NOMO-1 treated with DMSO at 0.1 percent for 48 hours (cell line): ENCODE data around the gene HNRNPD.
"Not testable (repeated sequence)": the region's sequence is repeated elsewhere in the genome, so short reads cannot be mapped to it uniquely, and the experiment has no call there.

Source experiments
- DNase-seq: peaks from one replicate; lab custom pipeline; 2025; ENCODE audit not compliant: unreplicated experiment; lab: John Stamatoyannopoulos, UW

Gene HNRNPD

GRCh38 chr4:82373816-82374625 lies at the start of gene HNRNPD:
HNRNPD (minus strand) TSS chr4:82373991; CDS start chr4:82373678, 313 bp downstream.
- DNase-seq: peak; percentile 100

GRCh38 chr4:82422616-82423015 lies 48.8 kb upstream of the HNRNPD start:
- DNase-seq: no peak

GRCh38 chr4:82421796-82422560 lies 48.2 kb upstream of the HNRNPD start:
- DNase-seq: no peak

DNA sequence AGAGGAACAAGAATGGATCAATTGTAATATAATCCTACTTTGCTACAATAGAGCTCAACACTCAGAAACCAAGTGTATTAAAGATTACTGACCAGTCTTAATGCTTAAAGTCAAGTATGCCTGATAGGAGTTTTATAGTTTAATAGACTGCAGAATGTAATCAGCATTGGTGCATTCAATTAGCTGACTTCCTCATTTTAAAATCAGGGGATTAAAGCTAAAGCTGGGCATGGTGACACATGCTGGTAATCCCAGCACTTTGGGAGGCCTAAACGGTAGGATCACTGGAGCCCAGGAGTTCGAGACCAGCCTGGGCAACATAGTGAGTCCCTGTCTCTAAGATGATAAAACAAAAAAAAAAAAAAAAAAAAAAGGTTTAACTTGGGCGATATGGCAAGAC lies 45.7 kb upstream of the HNRNPD start:
- DNase-seq: peak; percentile 33

DNA sequence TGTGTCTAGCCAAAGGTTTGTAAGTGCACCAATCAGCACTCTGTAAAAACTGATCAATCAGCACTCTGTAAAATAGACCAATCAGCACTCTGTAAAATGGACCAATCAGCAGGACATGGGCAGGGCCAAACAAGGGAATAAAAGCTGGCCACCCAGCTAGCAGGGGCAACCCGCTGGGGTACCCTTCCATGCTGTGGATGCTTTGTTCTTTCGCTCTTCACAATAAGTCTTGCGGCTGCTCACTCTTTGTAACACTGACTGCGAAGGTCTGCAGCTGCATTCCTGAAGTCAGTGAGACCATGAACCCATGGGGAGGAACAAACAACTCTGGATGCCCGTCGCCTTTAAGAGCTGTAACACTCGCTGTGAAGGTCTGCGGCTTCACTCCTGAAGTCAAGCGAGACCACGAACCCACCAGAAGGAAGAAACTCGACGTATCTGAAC lies 42.2 kb upstream of the HNRNPD start:
- DNase-seq: no peak

GRCh38 chr4:82415061-82415460 lies 41.3 kb upstream of the HNRNPD start:
- DNase-seq: not testable (repeated sequence)

- DNase-seq: no peak
These were observed 29.9 kb upstream of the HNRNPD start for GRCh38 chr4:82403725-82404124.

GRCh38 chr4:82402196-82402775 lies 28.5 kb upstream of the HNRNPD start:
- DNase-seq: no peak

- DNase-seq: no peak
These were observed 27.8 kb upstream of the HNRNPD start for GRCh38 chr4:82401600-82401999.

DNA sequence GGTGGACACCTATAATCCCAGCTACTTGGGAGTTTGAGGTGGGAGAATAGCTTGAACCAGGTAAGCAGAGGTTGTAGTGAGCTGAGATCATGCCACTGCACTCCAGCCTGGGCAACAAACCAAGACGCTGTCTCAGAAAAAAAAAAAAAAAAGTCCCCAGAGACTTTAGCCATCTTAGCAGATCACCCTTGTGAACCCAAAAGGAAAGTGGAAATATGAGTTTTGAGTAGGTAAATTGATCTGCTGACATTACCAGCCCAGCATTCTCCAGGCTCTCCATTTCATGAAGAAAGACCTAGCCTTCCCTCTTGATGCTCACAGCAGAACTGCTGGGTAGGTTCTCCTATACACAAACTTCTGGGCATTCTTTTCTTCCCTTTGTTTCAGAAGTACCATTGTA lies 24.5 kb upstream of the HNRNPD start:
- no peak for DNase-seq

DNA sequence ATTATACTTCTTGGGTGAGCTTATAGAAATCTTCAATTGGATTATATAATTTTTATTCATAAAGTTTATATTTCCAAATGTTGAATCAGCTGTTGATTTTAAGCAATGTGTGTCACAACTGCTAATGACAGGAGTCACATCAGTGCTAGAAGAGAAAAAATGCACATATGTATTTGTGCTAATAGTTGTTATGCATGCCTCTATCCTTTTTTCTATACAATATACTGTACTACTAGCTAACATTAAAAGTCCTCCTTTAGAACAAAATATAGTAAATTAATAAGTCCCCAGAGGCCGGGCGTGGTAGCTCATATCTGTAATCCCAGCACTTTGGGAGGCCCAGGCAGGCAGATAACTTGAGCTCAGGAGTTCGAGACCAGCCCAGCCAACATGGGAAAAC lies 23.7 kb upstream of the HNRNPD start:
- no peak for DNase-seq

GRCh38 chr4:82394896-82395295 lies 21.1 kb upstream of the HNRNPD start:
- DNase-seq: no peak

GRCh38 chr4:82390061-82390460 lies 16.3 kb upstream of the HNRNPD start:
- DNase-seq: not testable (repeated sequence)

GRCh38 chr4:82388405-82388804 lies 14.6 kb upstream of the HNRNPD start:
- no peak for DNase-seq

- DNase-seq: not testable (repeated sequence)
These were observed 12.5 kb upstream of the HNRNPD start for GRCh38 chr4:82386312-82386711.

- no peak for DNase-seq
These were observed 9.0 kb upstream of the HNRNPD start for GRCh38 chr4:82382751-82383150.

GRCh38 chr4:82381661-82382296 lies 8.0 kb upstream of the HNRNPD start:
- no peak for DNase-seq

- DNase-seq: no peak
These were observed 7.4 kb upstream of the HNRNPD start for GRCh38 chr4:82381235-82381634.

DNA sequence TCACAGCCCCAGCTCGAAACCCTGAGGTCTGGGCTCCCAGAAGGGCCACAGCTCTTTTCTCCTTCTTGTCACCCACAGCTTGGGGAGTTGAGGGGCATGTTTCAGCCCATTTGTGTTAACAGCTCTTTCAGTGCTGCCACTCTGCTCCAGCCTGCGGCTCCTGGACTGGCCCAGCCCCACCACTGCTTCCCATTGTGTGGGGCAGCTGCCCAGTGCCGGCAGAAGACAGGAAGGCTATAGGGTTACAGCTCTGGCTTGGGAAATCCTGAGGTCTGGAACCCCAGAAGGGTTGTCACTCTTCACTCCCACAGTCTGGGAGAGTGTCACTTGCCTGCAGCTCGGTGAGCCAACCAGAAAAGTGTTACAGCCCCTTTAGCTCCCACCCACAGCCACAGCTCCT lies 7.0 kb upstream of the HNRNPD start:
- no peak for DNase-seq

DNA sequence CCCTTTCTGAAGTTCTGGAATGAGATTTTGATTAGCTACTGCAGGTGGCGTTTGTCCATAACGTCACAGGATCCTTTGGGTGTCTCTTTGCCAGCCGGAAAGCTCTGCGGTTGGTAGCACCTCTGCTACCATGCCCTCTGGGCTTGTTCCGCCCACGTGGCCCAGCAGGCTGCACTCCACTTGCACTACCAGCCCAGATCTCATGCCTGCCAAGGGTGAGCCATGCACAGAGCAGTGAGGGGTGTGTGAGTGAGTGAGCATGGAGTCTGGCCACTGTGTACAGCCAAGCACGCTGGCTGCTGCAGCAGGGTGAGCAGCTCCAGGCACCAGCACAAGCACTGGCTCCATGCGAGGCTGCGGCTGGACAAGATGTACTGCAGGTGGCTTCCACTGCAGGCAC lies 6.6 kb upstream of the HNRNPD start:
- DNase-seq: no peak

- no peak for DNase-seq
These were observed 2.3 kb upstream of the HNRNPD start for GRCh38 chr4:82376109-82376508.

DNA sequence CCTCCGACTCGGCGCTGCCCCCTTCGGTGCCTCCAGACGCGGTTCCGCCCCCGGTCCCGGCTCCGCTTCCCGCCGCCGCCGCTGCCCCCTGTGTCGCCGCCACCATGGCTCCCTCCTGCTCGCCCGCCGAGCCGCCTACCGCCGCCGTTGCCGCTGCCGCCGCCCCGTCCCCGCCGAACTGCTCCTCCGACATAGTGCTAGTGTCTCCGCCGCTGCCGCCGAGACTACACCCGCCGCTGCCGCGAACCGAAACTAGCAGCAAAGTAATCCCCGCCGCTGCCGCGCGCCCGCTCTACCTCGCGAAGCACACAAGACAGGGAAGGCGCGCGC lies 340 bp downstream of the HNRNPD start:
- DNase-seq: no peak
